CD4-positive, alpha-beta T cell treated with Interleukin-15 for 1 hour (primary cell): ENCODE data around the gene SLC35F5.
"Not testable (repeated sequence)": the region's sequence is repeated elsewhere in the genome, so short reads cannot be mapped to it uniquely, and the experiment has no call there.

Source experiments
- DNase-seq: peaks from one replicate; pipeline ENCODE4 v3.0.0-alpha.2; 2020

SLC35F5 gene

DNA sequence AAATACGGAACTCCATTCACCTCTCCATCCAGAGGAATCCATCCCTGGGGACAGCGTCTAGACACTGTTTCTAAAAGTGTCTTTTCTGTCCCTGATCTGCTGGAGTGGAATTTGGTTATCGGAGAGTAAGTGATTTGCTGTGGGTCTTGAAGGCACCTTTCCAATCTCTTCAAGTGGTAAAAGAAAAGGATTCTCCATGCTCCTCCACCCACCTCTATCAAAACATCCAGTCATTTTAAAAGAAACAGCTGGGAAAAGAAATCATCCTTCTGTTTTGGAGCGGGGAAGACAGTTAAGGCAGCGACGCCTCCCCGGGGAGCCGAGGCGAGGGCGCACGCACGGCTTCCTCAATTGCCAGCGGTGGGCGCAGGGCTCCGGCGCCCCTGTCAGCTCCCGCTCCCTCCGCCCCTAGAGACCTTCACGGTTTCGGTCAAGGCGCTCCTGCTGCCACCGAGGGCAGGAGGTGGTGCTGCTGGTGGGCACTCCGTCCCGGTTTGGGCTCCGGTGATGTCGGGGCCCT lies 547 bp downstream of the SLC35F5 start:
- DNase-seq = peak; percentile 46

DNA sequence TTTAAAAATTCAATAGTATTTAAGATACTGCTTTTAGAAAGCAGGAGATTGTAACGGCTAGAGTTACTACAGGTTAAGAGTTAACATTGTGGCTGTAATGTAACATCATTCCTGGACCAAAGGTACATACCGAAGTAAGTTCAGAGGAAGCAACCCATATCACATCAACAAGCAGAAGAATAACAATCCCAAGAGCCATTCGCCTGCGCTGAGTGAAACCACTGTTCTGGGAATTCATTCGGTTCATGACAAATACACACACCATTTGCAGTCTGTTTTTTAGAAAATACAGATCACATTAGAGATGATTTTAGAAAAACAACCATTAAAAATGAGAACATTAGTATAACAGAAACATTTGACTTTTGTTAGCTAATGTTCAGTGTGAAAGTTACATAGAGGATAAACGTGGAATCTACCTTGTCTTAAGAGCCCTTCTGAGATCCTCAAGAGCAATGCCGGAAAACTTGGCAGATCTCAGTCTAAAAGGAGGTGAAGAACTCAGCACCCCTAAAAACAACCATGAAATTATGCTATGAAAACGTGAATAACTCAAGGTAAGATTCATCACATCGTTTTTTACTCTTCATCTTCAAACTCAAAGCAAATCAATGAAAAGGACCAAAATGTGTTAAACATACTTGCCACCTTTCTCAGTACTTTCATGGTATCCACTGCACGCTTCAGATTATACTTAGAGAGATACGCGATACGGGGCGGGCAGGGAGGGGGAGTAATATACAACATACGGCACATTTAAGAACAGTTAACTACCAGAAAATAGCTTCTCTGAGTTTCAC lies 1.2 kb downstream of the SLC35F5 start:
- DNase-seq = no peak

DNA sequence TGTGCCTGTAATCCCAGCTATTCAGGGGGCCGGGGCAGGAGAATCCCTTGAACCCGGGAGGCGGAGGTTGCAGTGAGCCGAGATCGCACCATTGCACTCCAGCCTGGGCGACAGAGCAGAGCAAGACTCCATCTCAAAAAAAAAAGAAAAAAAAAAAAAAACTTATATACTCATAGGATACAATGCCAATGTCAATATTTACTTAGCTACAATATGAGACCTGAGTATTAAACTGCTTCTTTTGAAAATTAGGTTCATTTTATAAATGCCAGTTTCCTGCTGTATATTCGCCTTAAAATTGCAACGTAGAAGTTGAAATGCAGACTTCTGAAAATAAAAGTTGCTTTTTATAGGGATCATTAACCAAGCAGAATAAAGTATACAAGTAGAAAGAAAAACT lies 2.3 kb downstream of the SLC35F5 start:
- DNase-seq = no peak

DNA sequence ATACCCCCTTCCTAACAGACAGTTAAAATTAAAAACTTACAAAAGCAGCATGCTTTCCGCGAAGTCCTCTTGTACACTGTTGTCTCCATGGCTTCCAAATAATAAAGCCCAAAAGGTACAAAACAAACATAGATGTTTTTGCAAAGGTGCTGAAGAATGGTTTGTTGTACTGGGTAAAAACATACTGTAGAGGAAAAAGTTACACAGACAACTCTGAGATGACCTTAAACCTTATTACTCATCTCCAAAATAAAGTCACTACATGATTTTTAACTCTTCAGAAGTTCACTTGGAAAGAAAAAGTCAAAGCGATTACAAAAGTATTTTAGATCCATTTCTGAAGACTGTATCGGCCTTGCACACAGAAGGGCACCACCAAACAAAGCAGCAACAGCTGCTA lies 6.1 kb downstream of the SLC35F5 start:
- no peak for DNase-seq

- DNase-seq = no peak
Observed at GRCh38 chr2:113741091-113741490, 15.4 kb downstream of the SLC35F5 start.

GRCh38 chr2:113739849-113740248 lies 16.6 kb downstream of the SLC35F5 start:
- DNase-seq = no peak

- DNase-seq = no peak
Observed at GRCh38 chr2:113734185-113734584, 22.3 kb downstream of the SLC35F5 start.

- no peak for DNase-seq
Observed at GRCh38 chr2:113724010-113724409, 32.4 kb downstream of the SLC35F5 start.

DNA sequence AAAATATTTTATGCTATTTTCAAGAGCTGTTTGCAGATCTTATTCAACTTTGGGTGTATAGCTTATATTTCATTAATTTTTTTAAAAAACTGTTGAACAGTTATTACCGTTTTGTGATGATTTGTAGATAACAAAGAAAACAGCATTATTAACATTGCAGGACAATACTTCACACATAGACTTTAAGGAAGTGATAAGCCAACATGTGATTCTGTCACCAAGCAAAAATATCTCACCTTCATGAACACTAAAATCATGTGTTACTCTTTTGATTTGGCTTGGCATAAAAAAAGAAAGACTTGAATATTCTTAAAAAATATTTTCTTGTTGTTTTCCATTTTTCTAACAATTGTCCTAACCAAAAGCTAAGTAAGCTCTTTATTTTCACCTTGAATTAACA lies 33.0 kb downstream of the SLC35F5 start:
- DNase-seq = no peak

DNA sequence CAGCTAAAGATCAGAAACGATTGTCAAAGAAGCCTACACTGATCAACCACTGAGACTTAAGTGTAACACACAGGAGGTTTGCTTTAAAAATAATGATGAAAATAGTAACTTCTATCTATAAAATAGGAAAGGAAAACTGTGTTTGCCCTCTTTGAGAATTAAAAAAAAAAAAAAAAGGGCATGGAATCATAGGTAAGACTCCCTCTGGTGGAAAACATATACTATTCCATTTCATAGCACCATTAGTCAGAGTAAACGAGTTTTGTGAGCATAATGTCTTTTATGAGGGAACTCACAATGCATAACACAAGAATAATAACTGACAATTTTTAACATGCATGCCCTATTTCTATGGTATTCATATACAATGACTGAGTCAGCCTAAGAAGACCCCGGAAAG lies 36.3 kb downstream of the SLC35F5 start:
- no peak for DNase-seq

DNA sequence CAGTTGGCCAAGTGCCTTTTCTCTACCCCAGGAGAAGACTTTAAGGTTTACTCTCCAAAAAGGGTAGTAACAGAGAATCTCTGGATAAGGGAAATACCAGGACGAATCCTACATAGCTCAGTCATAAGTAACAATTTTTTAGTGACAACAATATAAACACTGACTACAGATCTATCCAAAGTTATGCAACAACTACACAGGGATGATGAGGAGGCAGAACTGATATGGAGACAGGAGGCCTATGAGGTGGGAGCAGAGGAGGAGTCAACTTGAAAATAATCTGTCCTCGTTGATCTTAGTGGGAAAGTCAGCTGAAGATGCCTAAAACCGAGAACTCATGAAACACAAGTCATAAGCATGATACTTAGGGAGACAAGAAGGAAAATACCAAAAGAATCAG lies 40.2 kb downstream of the SLC35F5 start:
- DNase-seq = no peak

DNA sequence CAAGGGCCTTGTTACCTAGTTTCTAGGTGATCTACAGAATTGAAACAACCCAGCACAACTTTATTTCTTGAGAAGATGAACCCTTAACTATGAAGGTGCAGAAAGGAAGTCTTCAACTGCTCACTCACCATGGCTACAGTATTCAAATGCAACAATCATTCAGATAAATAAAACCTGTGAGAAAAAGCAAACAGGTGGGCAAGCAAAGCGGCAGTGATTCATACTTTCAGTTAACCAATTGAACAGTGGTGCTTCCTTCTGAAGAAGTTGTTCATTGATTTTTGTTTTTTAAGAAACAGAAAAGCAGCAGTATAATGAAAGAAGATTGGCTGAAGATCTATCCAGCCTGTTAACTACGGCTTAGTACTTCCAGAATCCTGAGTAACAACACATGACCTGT lies 43.5 kb downstream of the SLC35F5 start:
- no peak for DNase-seq

DNA sequence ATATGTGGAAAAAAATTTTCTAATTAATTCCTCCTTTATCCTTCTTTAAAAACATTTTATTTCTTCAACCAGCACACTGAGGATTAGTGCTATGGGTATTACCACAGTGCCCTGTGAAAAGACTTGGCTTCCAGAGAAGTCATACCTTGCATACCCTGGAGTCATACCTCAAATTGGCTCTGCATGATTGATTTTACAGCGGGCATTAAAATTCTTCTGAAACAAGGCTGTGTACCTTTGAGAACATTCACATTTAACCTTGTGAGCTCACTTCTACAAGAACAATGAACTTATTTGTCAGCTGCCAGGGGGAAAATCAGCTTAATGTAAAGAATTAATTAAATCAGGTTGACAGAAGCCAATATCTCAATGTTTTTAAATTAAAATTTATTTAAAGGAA lies 44.6 kb downstream of the SLC35F5 start:
- DNase-seq = no peak

DNA sequence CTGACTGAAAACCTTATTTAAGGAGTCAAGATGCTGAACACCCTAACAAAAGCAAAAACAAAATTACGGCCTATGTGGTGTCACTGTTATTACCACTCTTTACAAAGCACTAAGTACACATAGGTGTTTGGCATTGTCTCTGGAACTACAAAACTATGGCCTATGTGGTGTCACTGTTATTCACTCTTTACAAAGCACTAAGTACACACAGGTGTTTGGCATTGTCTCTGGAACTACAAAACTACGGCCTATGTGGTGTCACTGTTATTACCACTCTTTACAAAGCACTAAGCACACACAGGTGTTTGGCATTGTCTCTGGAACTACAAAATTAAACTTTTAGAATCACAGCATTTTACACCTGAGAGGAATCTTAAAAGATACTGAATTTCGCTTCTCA lies 47.4 kb downstream of the SLC35F5 start:
- DNase-seq = no peak

DNA sequence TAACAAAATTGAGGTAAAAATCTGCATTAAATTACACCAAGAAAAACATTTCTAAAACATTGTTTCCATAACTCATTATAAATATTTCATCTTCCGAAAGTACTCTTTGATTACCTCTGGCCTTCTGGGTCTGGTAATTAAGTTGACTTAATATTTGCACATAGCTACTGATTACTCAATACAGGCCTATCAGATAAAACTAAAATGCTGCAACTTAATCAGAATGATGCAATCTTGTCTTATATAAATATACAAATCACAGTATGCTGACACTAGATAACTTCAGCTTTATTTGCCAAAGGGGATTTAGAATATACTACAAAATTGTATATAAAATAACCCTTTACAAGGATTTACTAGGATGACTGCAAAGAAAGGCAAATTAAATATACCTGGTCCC lies 49.3 kb downstream of the SLC35F5 start:
- no peak for DNase-seq

DNA sequence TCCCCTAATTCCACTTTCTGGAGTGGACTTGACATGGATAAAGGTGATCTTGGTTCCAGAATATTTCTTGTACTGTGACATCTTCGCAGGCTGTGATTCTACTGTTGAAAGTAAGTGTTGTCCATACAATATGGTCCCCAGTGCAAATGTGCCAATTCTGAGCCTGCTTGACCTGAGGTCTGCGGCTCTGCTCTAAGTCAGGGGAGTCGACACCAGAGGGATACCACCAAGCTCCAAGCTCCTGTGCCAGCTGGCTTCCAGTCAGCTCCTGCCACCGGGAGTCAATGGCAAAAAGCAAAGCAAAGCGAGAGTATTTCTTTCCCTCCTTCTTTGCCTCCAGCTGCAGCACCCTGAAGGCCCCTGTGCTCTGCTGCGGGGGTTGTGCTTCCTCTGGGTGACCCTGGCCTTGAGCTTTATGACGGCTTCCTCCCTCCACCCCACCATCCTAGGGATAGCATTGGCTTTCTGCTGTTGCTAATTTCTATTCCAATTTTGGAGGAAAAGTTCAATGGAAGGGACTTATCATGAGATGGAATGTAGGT lies 50.4 kb downstream of the SLC35F5 start:
- DNase-seq = no peak

DNA sequence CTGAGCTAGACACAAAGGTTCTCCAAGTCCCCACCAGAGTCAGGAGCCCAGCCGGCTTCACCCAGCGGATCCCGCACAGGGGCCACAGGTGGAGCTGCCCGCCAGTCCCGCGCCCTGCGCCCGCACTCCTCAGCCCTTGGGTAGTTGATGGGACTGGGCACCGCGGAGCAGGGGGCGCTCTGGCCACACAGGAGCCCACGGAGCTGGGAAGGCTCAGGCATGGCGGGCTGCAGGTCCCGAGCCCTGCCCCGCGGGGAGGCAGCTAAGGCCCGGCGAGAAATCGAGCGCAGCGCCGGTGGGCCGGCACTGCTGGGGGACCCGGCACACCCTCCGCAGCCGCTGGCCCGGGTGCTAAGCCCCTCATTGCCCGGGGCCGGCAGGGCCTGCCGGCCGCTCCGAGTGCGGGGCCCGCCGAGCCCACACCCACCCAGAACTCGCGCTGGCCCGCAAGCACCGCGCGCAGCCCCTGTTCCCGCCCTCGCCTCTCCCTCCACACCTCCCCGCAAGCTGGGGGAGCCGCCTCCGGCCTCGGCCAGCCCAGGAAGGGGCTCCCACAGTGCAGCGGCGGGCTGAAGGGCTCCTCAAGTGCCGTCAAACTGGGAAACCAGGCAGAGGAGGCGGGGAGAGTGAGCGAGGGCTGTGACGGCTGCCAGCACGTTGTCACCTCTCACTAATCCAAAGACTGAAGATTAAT lies 52.0 kb downstream of the SLC35F5 start:
- DNase-seq = not testable (repeated sequence)

DNA sequence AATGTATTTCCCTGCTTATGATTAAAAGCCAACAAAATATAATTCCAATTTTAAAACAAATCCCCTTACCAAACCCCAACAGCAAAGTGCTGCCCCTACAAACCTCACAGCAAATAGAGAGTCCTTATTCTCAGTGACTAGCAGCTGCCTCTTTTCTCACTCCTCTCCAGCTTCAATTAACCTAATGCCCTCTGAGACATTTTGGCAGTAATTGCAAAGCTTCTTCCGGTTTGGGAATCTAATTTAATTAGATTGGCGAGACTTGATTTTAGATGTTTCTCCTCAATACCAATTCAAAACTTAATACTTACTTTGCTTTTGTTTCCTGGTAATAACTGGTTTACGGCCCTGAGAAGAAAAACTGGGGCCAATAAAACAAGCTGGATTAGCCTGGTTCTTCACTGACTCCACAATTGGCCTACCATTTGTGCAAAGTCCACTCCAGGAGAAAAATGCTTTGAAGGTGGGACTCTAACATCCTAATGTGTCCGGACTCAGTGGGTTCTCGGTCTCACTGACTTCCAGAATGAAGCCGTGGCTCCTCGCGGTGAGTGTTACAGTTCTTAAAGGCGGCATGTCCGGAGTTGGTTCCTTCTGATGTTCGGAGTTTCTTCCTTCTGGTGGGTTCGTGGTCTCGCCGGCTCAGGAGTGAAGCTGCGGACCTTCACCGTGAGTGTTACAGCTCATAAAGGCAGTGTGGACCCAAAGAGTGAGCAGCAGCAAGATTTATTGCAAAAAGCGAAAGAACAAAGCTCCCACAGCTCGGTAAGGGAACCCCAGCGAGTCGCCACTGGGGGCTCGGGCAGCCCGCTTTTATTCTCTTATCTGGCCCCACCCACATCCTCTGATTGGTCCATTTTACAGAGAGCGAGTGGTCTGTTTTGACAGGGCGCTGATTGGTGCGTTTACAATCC lies 52.8 kb downstream of the SLC35F5 start:
- DNase-seq = no peak

DNA sequence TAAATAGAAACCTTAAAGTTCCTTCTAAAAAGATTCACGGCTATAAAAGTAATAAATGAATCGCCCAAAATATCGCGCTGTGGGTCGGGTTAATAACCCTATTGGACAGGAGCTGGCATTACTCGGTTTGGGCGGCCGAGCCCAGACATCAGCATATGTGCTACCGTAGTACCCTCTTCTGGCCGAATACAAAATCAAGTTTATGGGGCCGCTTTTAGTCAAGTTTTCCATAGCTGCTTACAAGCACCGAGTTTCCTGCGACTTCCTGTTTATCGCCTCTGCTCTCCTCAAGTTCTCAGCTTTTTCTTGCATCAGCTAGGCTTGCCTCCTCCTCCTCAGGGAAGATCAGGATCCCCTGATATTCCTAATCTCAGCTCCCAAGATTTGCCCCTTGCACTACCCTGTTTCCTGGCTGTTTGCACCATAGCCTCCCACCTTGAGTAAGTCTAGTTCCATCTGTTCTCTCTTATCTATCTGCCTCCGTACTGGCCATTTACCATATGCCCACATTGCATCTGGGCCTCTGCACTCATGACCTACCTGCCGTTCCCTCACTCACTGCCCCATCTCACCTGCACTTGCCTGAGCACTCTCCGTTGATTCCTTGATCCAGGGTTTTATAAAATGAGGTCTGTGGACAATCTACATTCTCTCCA lies 56.1 kb downstream of the SLC35F5 start:
- DNase-seq = peak; percentile 53

DNA sequence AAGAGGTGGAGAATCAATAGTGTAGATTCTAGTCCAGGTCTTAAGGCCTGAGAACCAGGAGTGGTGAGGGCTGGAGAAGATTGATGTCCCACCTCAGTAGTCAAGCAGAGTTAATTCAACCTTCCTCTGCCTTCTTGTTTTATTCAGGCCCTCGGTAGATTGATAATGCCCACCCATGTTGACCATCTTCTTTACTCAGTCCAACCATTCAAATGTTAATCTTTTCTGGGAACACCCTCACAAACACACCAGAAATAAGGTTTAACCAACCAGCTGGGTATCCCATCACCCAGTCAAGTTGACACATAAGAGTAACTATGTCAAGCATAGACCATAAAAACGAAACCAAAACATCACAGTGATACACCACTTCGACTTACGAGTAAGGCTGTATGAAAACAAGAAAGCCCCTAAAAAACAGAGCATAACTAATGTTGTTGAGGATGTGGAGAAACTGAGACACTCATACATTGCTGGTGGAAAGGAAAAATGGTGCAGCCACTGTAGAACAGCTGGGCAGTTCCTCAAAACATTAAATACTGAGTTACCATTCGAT lies 57.5 kb downstream of the SLC35F5 start:
- no peak for DNase-seq

- DNase-seq = not testable (repeated sequence)
Observed at GRCh38 chr2:113698251-113698650, 58.2 kb downstream of the SLC35F5 start.

GRCh38 chr2:113697516-113697915 lies 58.9 kb downstream of the SLC35F5 start:
- DNase-seq = no peak
